HepG2 (cell line): ENCODE measurements around the gene RAB20. TPM values are rescaled to one million over a fixed set of nuclear protein-coding genes. Genes with fewer than 3 reads are reported as not detected.

Experiments used
- CBX1 ChIP-seq: IDR thresholded peaks from one replicate; pipeline ENCODE4 v1.6.1; 2016; ENCODE audit warnings: antibody characterized with exemption, low read depth
- FOXA1 ChIP-seq, 2 experiments: fragments of 450-650 bp in 1 of 2; sonication (generic) in 1 of 2; formaldehyde crosslinking in 1 of 2; IDR thresholded peaks; 2 replicates each; pipeline versions ENCODE4 v1.4.0 to v1.6.1; 2016 to 2020; ENCODE audit warnings: missing genetic modification reagents in 1 of 2
- FOXP1 ChIP-seq, 2 experiments: fragments of 450-650 bp in 1 of 2; IDR thresholded peaks; 2 replicates each; pipeline ENCODE4 v1.6.1; 2017 to 2018; ENCODE audit warnings: antibody characterized with exemption in 1 of 2
- HDAC2 ChIP-seq: sonication (generic); formaldehyde crosslinking; IDR thresholded peaks from 2 replicates; pipeline ENCODE4 v1.4.0; 2020; ENCODE audit warnings: missing genetic modification reagents
- HMGXB3 ChIP-seq: sonication (generic); formaldehyde crosslinking; IDR thresholded peaks from 2 replicates; pipeline ENCODE4 v1.4.0; 2020; ENCODE audit warnings: missing genetic modification reagents, borderline replicate concordance
- HMGXB4 ChIP-seq, 2 experiments: sonication (generic) in 1 of 2; formaldehyde crosslinking in 1 of 2; IDR thresholded peaks; 2 replicates each; pipeline versions ENCODE4 v1.4.0 to v1.6.1; 2018 to 2020; ENCODE audit warnings: missing genetic modification reagents in 2 of 2, borderline replicate concordance in 1 of 2, low read depth in 1 of 2, mild to moderate bottlenecking in 1 of 2, missing biosample characterization in 1 of 2
- HOXD1 ChIP-seq: sonication (generic); formaldehyde crosslinking; IDR thresholded peaks from 2 replicates; pipeline ENCODE4 v1.5.0; 2020; ENCODE audit warnings: missing genetic modification reagents
- KDM2A ChIP-seq: sonication (generic); formaldehyde crosslinking; IDR thresholded peaks from 2 replicates; pipeline ENCODE4 v1.4.0; 2020; ENCODE audit warnings: low read depth, missing genetic modification reagents, borderline replicate concordance
- PPARG ChIP-seq: conservative IDR thresholded peaks from 2 replicates; pipeline ENCODE4 v1.6.1; 2016; ENCODE audit warnings: missing biosample characterization, missing genetic modification reagents
- RCOR2 ChIP-seq: IDR thresholded peaks from 2 replicates; pipeline ENCODE4 v1.6.1; 2016; ENCODE audit warnings: missing biosample characterization, missing genetic modification reagents
- RXRB ChIP-seq: IDR thresholded peaks from 2 replicates; pipeline ENCODE4 v1.6.1; 2016; ENCODE audit warnings: borderline replicate concordance, missing genetic modification reagents, missing compliant biosample characterization
- SMARCC2 ChIP-seq: fragments of 450-650 bp; IDR thresholded peaks from 2 replicates; pipeline ENCODE4 v1.6.1; 2017; ENCODE audit warnings: antibody characterized with exemption, mild to moderate bottlenecking
- TBX2 ChIP-seq: sonication (generic); formaldehyde crosslinking; IDR thresholded peaks from 2 replicates; pipeline ENCODE4 v1.5.0; 2020; ENCODE audit warnings: missing genetic modification reagents, mild to moderate bottlenecking, borderline replicate concordance
- ZFP36 ChIP-seq: fragments of 150-350 bp; IDR thresholded peaks from 2 replicates; pipeline ENCODE4 v1.6.1; 2018; ENCODE audit warnings: borderline replicate concordance, low read length, low read depth; ENCODE audit not compliant: partially characterized antibody
- ZMYM2 ChIP-seq: sonication (generic); formaldehyde crosslinking; IDR thresholded peaks from 2 replicates; pipeline ENCODE4 v1.8.0; 2022; ENCODE audit warnings: mild to moderate bottlenecking, missing genetic modification reagents
- ZNF501 ChIP-seq: sonication (generic); formaldehyde crosslinking; IDR thresholded peaks from 2 replicates; pipeline ENCODE4 v1.5.1; 2020; ENCODE audit warnings: mild to moderate bottlenecking, moderate library complexity, missing genetic modification reagents
- ZNF547 ChIP-seq: sonication (generic); formaldehyde crosslinking; IDR thresholded peaks from 2 replicates; pipeline ENCODE4 v1.5.1; 2020; ENCODE audit warnings: mild to moderate bottlenecking, missing genetic modification reagents
- ZNF644 ChIP-seq: IDR thresholded peaks from 2 replicates; pipeline ENCODE4 v1.6.1; 2016; ENCODE audit warnings: low read depth
- ZNF652 ChIP-seq: IDR thresholded peaks from 2 replicates; pipeline ENCODE4 v1.6.1; 2016; ENCODE audit warnings: low read depth, borderline replicate concordance
- ZNF784 ChIP-seq: sonication (generic); formaldehyde crosslinking; IDR thresholded peaks from 2 replicates; pipeline ENCODE4 v1.5.1; 2020; ENCODE audit warnings: missing genetic modification reagents, mild to moderate bottlenecking, borderline replicate concordance
- polyA plus RNA-seq, 8 experiments: library from polyadenylated mRNA; depleted of rRNA in 3 of 8; stranded (reverse) in 7 of 8; unstranded in 1 of 8; fragments of >200 nt; fragmentation: Illumina TruSeq in 4 of 8; extraction: Trizol in 4 of 8; gene quantifications; 2 replicates each; pipeline versions ENCODE4 v1.2.1 to v1.2.3, GENCODE V29; 2011 to 2016; ENCODE audit warnings: low read depth in 4 of 8, missing spikeins in 1 of 8, mixed read lengths in 1 of 8; ENCODE audit not compliant: insufficient read depth in 1 of 8
- total RNA-seq, 5 experiments: library from RNA; depleted of rRNA; stranded (reverse); fragments of >200 nt; fragmentation: Illumina TruSeq; extraction: Trizol; gene quantifications; 2 replicates each; pipeline ENCODE4 v1.2.3, GENCODE V29; 2016; ENCODE audit warnings: low read depth in 1 of 5
- TF ChIP-seq, protein P1 (sequence below): sonication (generic); formaldehyde crosslinking; IDR thresholded peaks from 2 replicates; pipeline ENCODE4 v1.5.0; 2020; ENCODE audit warnings: mild to moderate bottlenecking, missing genetic modification reagents

Gene RAB20
- total and polyA plus RNA-seq, 2 of the 13 experiments (the other 11 are each of a cell fraction or from before 2014, with no cell fraction given): 15.6 to 30.5 TPM

- TF ChIP-seq, protein P1, sequence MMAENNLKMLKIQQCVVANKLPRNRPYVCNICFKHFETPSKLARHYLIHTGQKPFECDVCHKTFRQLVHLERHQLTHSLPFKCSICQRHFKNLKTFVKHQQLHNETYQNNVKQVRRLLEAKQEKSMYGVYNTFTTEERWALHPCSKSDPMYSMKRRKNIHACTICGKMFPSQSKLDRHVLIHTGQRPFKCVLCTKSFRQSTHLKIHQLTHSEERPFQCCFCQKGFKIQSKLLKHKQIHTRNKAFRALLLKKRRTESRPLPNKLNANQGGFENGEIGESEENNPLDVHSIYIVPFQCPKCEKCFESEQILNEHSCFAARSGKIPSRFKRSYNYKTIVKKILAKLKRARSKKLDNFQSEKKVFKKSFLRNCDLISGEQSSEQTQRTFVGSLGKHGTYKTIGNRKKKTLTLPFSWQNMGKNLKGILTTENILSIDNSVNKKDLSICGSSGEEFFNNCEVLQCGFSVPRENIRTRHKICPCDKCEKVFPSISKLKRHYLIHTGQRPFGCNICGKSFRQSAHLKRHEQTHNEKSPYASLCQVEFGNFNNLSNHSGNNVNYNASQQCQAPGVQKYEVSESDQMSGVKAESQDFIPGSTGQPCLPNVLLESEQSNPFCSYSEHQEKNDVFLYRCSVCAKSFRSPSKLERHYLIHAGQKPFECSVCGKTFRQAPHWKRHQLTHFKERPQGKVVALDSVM: no peak
- TF ChIP-seq HDAC2 (CRISPR knock-in tag): peak; percentile 33; the same call in 1 of the 2 replicates
- no peak for TF ChIP-seq FOXP1 (IDR thresholded peaks at IDR 0.05)
- TF ChIP-seq FOXP1 (CRISPR knock-in tag; IDR thresholded peaks at IDR 0.05): 0 out of 2 replicates have a peak, but pooled peaks have one; percentile 50
- no peak for TF ChIP-seq SMARCC2
- TF ChIP-seq CBX1: no peak
- peak; percentile 42; the same call in 1 of the 2 replicates for TF ChIP-seq RXRB (CRISPR knock-in tag)
- TF ChIP-seq RCOR2 (CRISPR knock-in tag): no peak
- no peak for TF ChIP-seq FOXA1 (IDR thresholded peaks at IDR 0.05)
- TF ChIP-seq FOXA1 (CRISPR knock-in tag; IDR thresholded peaks at IDR 0.05): 0 out of 2 replicates have a peak, but pooled peaks have one; percentile 41
- no peak for TF ChIP-seq PPARG
- no peak for TF ChIP-seq ZNF501 (CRISPR knock-in tag)
- TF ChIP-seq ZNF644 (CRISPR knock-in tag): no peak
- TF ChIP-seq ZNF784: no peak
- no peak for TF ChIP-seq ZNF652
- TF ChIP-seq HMGXB4 (CRISPR knock-in tag; IDR thresholded peaks at IDR 0.05; ENCODE audit: borderline replicate concordance in 1 of 2, low read depth in 1 of 2): no peak
- TF ChIP-seq ZNF547 (CRISPR knock-in tag): no peak
- TF ChIP-seq ZMYM2 (CRISPR knock-in tag): no peak
- no peak for TF ChIP-seq HOXD1 (CRISPR knock-in tag)
- peak; percentile 21; the same call in 1 of the 2 replicates for TF ChIP-seq TBX2 (CRISPR knock-in tag)
- no peak for TF ChIP-seq HMGXB3 (CRISPR knock-in tag)
- no peak for TF ChIP-seq ZFP36
- TF ChIP-seq KDM2A (CRISPR knock-in tag): no peak
Measured at GRCh38 chr13:110490009-110490770, 71.3 kb downstream of the RAB20 start (continued).
